Measurements from ENCODE around the gene MYO5B.
A peak's percentile ranks its signal among the peaks of the same experiment; 100 is the strongest.

MYO5B gene

DNA sequence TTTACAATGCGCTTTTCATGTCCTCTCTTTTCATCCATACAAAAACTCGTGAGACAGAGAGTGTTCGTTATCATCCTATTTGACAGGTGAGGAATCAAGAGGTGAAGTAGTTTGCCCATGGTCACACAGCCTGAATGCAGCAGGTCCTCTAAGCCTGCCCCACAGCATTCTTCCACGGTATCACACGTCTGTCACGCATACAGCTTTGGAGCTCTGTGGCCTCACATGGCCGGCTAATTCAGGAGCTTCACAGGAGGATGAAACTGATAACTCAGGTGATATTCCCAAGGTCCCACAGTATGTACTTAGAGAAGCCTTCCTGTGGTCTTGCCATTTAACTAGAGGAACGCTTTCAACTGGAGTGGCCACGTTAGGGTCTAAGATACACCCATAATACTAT is 59.0 kb downstream of the MYO5B start:
- Histone ChIP-seq H3K56ac (ENCODE audit: low read length) (no peak overlapping the region), H3K4ac (ENCODE audit: low read depth, low read length) (no peak overlapping the region), H3K4me3 (ENCODE audit: low read length) (no peak overlapping the region), H4K8ac (ENCODE audit: low read depth, low read length) (no peak overlapping the region), H3K9ac (ENCODE audit: low read length) (no peak overlapping the region), H3K27ac (ENCODE audit: low read depth, low read length) (no peak overlapping the region), H3K36me3 (ENCODE audit: control insufficient read depth, insufficient read depth, low read length) (no peaks in the 10 kb centered on the region), H3K4me2 (ENCODE audit: low read length) (no peak overlapping the region), H4K5ac (ENCODE audit: low read length) (no peak overlapping the region), H3K18ac (ENCODE audit: low read length) (no peak overlapping the region), H3K23ac (ENCODE audit: low read length) (no peak overlapping the region), H2BK5ac (ENCODE audit: low read length) (no peak overlapping the region), H2BK15ac (replicated peaks; ENCODE audit: low read depth) (no peak overlapping the region), H2BK120ac (ENCODE audit: low read depth, low read length) (no peak overlapping the region), H3K27me3 (ENCODE audit: insufficient read depth, low read length, poor library complexity) (no peaks in the 10 kb centered on the region), H3K4me1 (ENCODE audit: control insufficient read depth, low read depth, low read length) (peaks cover 1% of the 10 kb centered on the region), H2AK5ac (ENCODE audit: low read length) (no peak overlapping the region), H3K79me1 (ENCODE audit: low read length) (no peaks in the 10 kb centered on the region), H3K79me2 (ENCODE audit: control insufficient read depth, insufficient read depth, low read length) (no peaks in the 10 kb centered on the region)
- DNase-seq = peak; percentile 36
- no CpG with 5 or more reads among the region's 9 CpGs for WGBS (ENCODE audit: extremely low coverage, insufficient coverage, low lambda C conversion rate)

DNA sequence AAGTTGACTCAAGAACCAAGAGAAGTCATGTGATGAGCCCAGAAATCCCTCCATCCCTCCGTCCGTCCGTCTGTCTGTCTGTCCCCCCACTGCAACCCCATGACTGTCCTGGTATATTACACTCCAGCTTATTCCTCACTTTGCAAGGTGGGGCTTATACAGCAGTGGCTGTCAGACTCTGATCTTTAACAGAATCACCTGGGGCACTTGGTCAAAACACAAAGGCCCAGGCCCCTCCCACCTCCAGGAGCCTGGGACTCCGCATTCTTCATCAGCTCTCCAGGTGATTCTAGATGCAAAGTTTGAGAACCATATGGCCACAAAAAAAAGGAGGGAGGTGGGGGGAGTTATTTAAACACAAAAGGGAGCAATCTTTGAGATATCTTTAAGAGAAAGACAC is 61.4 kb downstream of the MYO5B start:
- Histone ChIP-seq H2AK5ac (ENCODE audit: low read length) (no peak overlapping the region), H3K4me1 (ENCODE audit: control insufficient read depth, low read depth, low read length) (peaks cover 5% of the 10 kb centered on the region), H2BK120ac (ENCODE audit: low read depth, low read length) (no peak overlapping the region), H3K9ac (ENCODE audit: low read length) (no peak overlapping the region), H3K4me2 (ENCODE audit: low read length) (no peak overlapping the region), H3K79me1 (ENCODE audit: low read length) (no peaks in the 10 kb centered on the region), H3K56ac (ENCODE audit: low read length) (no peak overlapping the region), H2BK5ac (ENCODE audit: low read length) (no peak overlapping the region), H3K4me3 (ENCODE audit: low read length) (no peak overlapping the region), H3K36me3 (ENCODE audit: control insufficient read depth, insufficient read depth, low read length) (no peaks in the 10 kb centered on the region), H2BK15ac (replicated peaks; ENCODE audit: low read depth) (no peak overlapping the region), H3K18ac (ENCODE audit: low read length) (no peak overlapping the region), H4K5ac (ENCODE audit: low read length) (no peak overlapping the region), H4K8ac (ENCODE audit: low read depth, low read length) (no peak overlapping the region), H3K23ac (ENCODE audit: low read length) (no peak overlapping the region), H3K27me3 (ENCODE audit: insufficient read depth, low read length, poor library complexity) (no peaks in the 10 kb centered on the region), H3K4ac (ENCODE audit: low read depth, low read length) (no peak overlapping the region), H3K27ac (ENCODE audit: low read depth, low read length) (no peak overlapping the region), H3K79me2 (ENCODE audit: control insufficient read depth, insufficient read depth, low read length) (no peaks in the 10 kb centered on the region)
- no peak for DNase-seq
- WGBS (ENCODE audit: extremely low coverage, insufficient coverage, low lambda C conversion rate) = no CpG with 5 or more reads among the region's 4 CpGs

DNA sequence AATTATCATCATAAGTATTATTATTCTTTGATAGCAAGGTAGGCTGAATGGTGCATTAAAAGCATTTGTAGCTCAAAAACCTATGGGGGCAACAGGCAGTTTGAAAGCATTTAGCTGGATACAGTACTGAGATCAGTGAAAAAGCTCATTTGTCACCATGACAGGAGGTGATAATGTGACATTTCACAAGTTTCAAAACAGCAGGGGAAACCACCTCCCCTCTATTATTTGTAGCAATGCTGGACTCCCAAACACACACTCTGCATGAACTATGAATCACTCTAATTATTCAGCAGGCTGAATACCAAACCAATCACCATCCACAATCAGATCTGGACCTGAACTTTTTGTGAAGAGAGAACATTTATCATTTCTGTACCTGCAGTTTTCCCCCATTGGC is 63.4 kb downstream of the MYO5B start:
- Histone ChIP-seq H3K27me3 (ENCODE audit: insufficient read depth, low read length, poor library complexity) (no peaks in the 10 kb centered on the region), H4K5ac (ENCODE audit: low read length) (no peak overlapping the region), H3K4ac (ENCODE audit: low read depth, low read length) (no peak overlapping the region), H3K18ac (ENCODE audit: low read length) (no peak overlapping the region), H3K36me3 (ENCODE audit: control insufficient read depth, insufficient read depth, low read length) (no peaks in the 10 kb centered on the region), H4K8ac (ENCODE audit: low read depth, low read length) (no peak overlapping the region), H3K79me1 (ENCODE audit: low read length) (no peaks in the 10 kb centered on the region), H2BK15ac (replicated peaks; ENCODE audit: low read depth) (no peak overlapping the region), H3K4me2 (ENCODE audit: low read length) (no peak overlapping the region), H2BK120ac (ENCODE audit: low read depth, low read length) (no peak overlapping the region), H3K23ac (ENCODE audit: low read length) (no peak overlapping the region), H3K27ac (ENCODE audit: low read depth, low read length) (no peak overlapping the region), H2AK5ac (ENCODE audit: low read length) (no peak overlapping the region), H2BK5ac (ENCODE audit: low read length) (no peak overlapping the region), H3K56ac (ENCODE audit: low read length) (no peak overlapping the region), H3K4me1 (ENCODE audit: control insufficient read depth, low read depth, low read length) (peaks cover 5% of the 10 kb centered on the region), H3K9ac (ENCODE audit: low read length) (no peak overlapping the region), H3K4me3 (ENCODE audit: low read length) (no peak overlapping the region), H3K79me2 (ENCODE audit: control insufficient read depth, insufficient read depth, low read length) (no peaks in the 10 kb centered on the region)
- no peak for DNase-seq

- H3K27ac ChIP-seq (ENCODE audit: low read depth, low read length) = no peak overlapping the region
Measured at GRCh38 chr18:50128506-50129271, 66.3 kb downstream of the MYO5B start.

GRCh38 chr18:50127516-50128210 is 67.3 kb downstream of the MYO5B start:
- Histone ChIP-seq H3K9ac (ENCODE audit: low read length) (no peak overlapping the region), H3K4me2 (ENCODE audit: low read length) (no peak overlapping the region), H2BK120ac (ENCODE audit: low read depth, low read length) (no peak overlapping the region), H3K36me3 (ENCODE audit: control insufficient read depth, insufficient read depth, low read length) (no peaks in the 10 kb centered on the region), H3K56ac (ENCODE audit: low read length) (no peak overlapping the region), H4K8ac (ENCODE audit: low read depth, low read length) (no peak overlapping the region), H3K23ac (ENCODE audit: low read length) (no peak overlapping the region), H4K5ac (ENCODE audit: low read length) (no peak overlapping the region), H2BK15ac (replicated peaks; ENCODE audit: low read depth) (no peak overlapping the region), H3K27ac (ENCODE audit: low read depth, low read length) (no peak overlapping the region), H3K18ac (ENCODE audit: low read length) (no peak overlapping the region), H3K4ac (ENCODE audit: low read depth, low read length) (no peak overlapping the region), H3K79me1 (ENCODE audit: low read length) (no peaks in the 10 kb centered on the region), H3K4me1 (ENCODE audit: control insufficient read depth, low read depth, low read length) (peaks cover 3% of the 10 kb centered on the region), H2BK5ac (ENCODE audit: low read length) (no peak overlapping the region), H3K27me3 (ENCODE audit: insufficient read depth, low read length, poor library complexity) (no peaks in the 10 kb centered on the region), H3K4me3 (ENCODE audit: low read length) (no peak overlapping the region), H2AK5ac (ENCODE audit: low read length) (no peak overlapping the region), H3K79me2 (ENCODE audit: control insufficient read depth, insufficient read depth, low read length) (no peaks in the 10 kb centered on the region)
- no CpG with 5 or more reads among the region's 4 CpGs for WGBS (ENCODE audit: extremely low coverage, insufficient coverage, low lambda C conversion rate)
- no peak for DNase-seq

More at GRCh38 chr18:50128506-50129271, 66.3 kb downstream of the MYO5B start:
- Histone ChIP-seq H3K4me2 (ENCODE audit: low read length) (no peak overlapping the region), H3K27me3 (ENCODE audit: insufficient read depth, low read length, poor library complexity) (no peaks in the 10 kb centered on the region), H4K5ac (ENCODE audit: low read length) (no peak overlapping the region), H3K9ac (ENCODE audit: low read length) (no peak overlapping the region), H2BK5ac (ENCODE audit: low read length) (no peak overlapping the region), H3K4ac (ENCODE audit: low read depth, low read length) (no peak overlapping the region), H2AK5ac (ENCODE audit: low read length) (no peak overlapping the region), H3K23ac (ENCODE audit: low read length) (no peak overlapping the region), H3K18ac (ENCODE audit: low read length) (no peak overlapping the region), H4K8ac (ENCODE audit: low read depth, low read length) (no peak overlapping the region), H3K4me3 (ENCODE audit: low read length) (no peak overlapping the region), H3K4me1 (ENCODE audit: control insufficient read depth, low read depth, low read length) (peaks cover 3% of the 10 kb centered on the region), H3K36me3 (ENCODE audit: control insufficient read depth, insufficient read depth, low read length) (no peaks in the 10 kb centered on the region), H2BK15ac (replicated peaks; ENCODE audit: low read depth) (no peak overlapping the region), H3K79me1 (ENCODE audit: low read length) (no peaks in the 10 kb centered on the region), H3K79me2 (ENCODE audit: control insufficient read depth, insufficient read depth, low read length) (no peaks in the 10 kb centered on the region), H3K56ac (ENCODE audit: low read length) (no peak overlapping the region), H2BK120ac (ENCODE audit: low read depth, low read length) (no peak overlapping the region)
- no CpG with 5 or more reads among the region's 15 CpGs for WGBS (ENCODE audit: extremely low coverage, insufficient coverage, low lambda C conversion rate)
- no peak for DNase-seq
